LNCaP clone FGC (cell line): ENCODE measurements around the gene GTF2A1.

Experiments
- DNase-seq: peaks from one replicate; pipeline ENCODE4 v3.0.0-alpha.2; 2011; ENCODE audit warnings: low read depth
- H3K4me3 ChIP-seq: 2 replicates; pipeline ENCODE4 v1.5.1; 2011; ENCODE audit warnings: mild to moderate bottlenecking, low read depth, low read length, control low read depth
- CTCF ChIP-seq: IDR thresholded peaks from 2 replicates; pipeline ENCODE4 v1.5.1; 2012; ENCODE audit warnings: mild to moderate bottlenecking; ENCODE audit not compliant: control insufficient read depth, insufficient read depth; ENCODE audit errors: extremely low read depth

GTF2A1 gene

GRCh38 chr14:81220580-81220829 lies 254 bp downstream of the GTF2A1 start:
- peak overlapping the region; percentile 85 for H3K4me3 ChIP-seq
- no peak for TF ChIP-seq CTCF
- DNase-seq: no peak

GRCh38 chr14:81219759-81220579 lies 790 bp downstream of the GTF2A1 start:
- peak overlapping the region; percentile 85 for H3K4me3 ChIP-seq
- no peak for DNase-seq
- no peak for TF ChIP-seq CTCF

- DNase-seq: peak; percentile 96
- peak overlapping the region; percentile 59 for H3K4me3 ChIP-seq
- no peak for TF ChIP-seq CTCF
Observed at GRCh38 chr14:81219210-81219758, 1.5 kb downstream of the GTF2A1 start.

- TF ChIP-seq CTCF: peak; percentile 59
- H3K4me3 ChIP-seq: no peak overlapping the region
- no peak for DNase-seq
Observed at GRCh38 chr14:81211844-81212243, 8.9 kb downstream of the GTF2A1 start.

GRCh38 chr14:81209167-81209836 lies 11.5 kb downstream of the GTF2A1 start:
- no peak for TF ChIP-seq CTCF
- no peak for DNase-seq
- no peak overlapping the region for H3K4me3 ChIP-seq

- H3K4me3 ChIP-seq: no peak overlapping the region
- DNase-seq: no peak
- no peak for TF ChIP-seq CTCF
Observed at GRCh38 chr14:81208489-81208888, 12.3 kb downstream of the GTF2A1 start.

GRCh38 chr14:81206115-81206514 lies 14.6 kb downstream of the GTF2A1 start:
- no peak overlapping the region for H3K4me3 ChIP-seq
- no peak for TF ChIP-seq CTCF
- DNase-seq: no peak
